HepG2 (cell line): Measurements from ENCODE around the gene BCL6B. TPM values are rescaled to one million over a fixed set of nuclear protein-coding genes. Genes with fewer than 3 reads are reported as not detected.

Experiments
- GFI1 ChIP-seq: sonication (generic); formaldehyde crosslinking; IDR thresholded peaks from 2 replicates; pipeline ENCODE4 v1.5.0; 2020; ENCODE audit warnings: missing genetic modification reagents, mild to moderate bottlenecking, borderline replicate concordance
- MED1 ChIP-seq: sonication (generic); formaldehyde crosslinking; IDR thresholded peaks from 2 replicates; pipeline ENCODE4 v1.4.0; 2020; ENCODE audit warnings: missing genetic modification reagents
- polyA plus RNA-seq, 8 experiments: library from polyadenylated mRNA; depleted of rRNA in 3 of 8; stranded (reverse) in 7 of 8; unstranded in 1 of 8; fragments of >200 nt; fragmentation: Illumina TruSeq in 4 of 8; extraction: Trizol in 4 of 8; gene quantifications; 2 replicates each; pipeline versions ENCODE4 v1.2.1 to v1.2.3, GENCODE V29; 2011 to 2016; ENCODE audit warnings: low read depth in 4 of 8, missing spikeins in 1 of 8, mixed read lengths in 1 of 8; ENCODE audit not compliant: insufficient read depth in 1 of 8
- total RNA-seq, 5 experiments: library from RNA; depleted of rRNA; stranded (reverse); fragments of >200 nt; fragmentation: Illumina TruSeq; extraction: Trizol; gene quantifications; 2 replicates each; pipeline ENCODE4 v1.2.3, GENCODE V29; 2016; ENCODE audit warnings: low read depth in 1 of 5
- TF ChIP-seq, protein P1 (sequence below), 2 experiments: fragments of 450-650 bp in 1 of 2; sonication (generic) in 1 of 2; formaldehyde crosslinking in 1 of 2; IDR thresholded peaks; 2 replicates each; pipeline versions ENCODE4 v1.6.1 to v1.8.0; 2016 to 2022; ENCODE audit warnings: antibody characterized with exemption in 1 of 2, mild to moderate bottlenecking in 1 of 2, missing genetic modification reagents in 1 of 2
- TF ChIP-seq, protein P2 (sequence below): sonication (generic); formaldehyde crosslinking; IDR thresholded peaks from 2 replicates; pipeline ENCODE4 v1.8.1; 2023; ENCODE audit warnings: mild to moderate bottlenecking, missing genetic modification reagents

The BCL6B gene
- total and polyA plus RNA-seq, 2 of the 13 experiments (the other 11 are each of a cell fraction or from before 2014, with no cell fraction given) = not detected

DNA sequence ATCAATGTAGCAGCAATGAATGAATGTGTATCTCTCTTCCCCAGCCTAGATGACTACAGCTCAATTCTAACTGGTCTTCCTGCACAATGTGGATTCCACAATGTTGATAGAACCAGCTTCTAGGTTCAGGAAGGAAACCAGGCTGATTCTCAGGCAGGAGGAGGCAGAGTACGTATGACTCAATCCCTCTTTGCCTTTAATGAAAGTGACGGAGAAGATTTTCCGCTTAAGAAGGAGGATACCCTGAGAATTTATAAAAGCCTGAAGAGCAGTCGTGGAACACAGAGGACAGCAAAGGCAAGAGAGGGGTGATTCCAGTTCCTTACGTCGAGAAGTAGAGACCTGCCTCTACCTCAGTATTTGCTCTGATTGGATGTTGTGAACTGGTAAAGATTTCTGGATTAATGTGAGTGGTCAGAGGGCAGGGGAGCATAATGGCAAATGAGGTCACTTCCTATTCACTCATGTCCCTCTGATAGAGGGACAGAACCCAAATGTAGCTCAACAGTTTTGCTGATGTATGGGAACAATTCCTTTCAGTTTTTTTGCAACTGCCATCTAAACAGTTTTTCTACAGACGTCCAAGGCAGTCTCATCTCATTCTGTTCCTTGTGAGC, 36.1 kb downstream of the BCL6B start (continued):
- TF ChIP-seq, protein P1, sequence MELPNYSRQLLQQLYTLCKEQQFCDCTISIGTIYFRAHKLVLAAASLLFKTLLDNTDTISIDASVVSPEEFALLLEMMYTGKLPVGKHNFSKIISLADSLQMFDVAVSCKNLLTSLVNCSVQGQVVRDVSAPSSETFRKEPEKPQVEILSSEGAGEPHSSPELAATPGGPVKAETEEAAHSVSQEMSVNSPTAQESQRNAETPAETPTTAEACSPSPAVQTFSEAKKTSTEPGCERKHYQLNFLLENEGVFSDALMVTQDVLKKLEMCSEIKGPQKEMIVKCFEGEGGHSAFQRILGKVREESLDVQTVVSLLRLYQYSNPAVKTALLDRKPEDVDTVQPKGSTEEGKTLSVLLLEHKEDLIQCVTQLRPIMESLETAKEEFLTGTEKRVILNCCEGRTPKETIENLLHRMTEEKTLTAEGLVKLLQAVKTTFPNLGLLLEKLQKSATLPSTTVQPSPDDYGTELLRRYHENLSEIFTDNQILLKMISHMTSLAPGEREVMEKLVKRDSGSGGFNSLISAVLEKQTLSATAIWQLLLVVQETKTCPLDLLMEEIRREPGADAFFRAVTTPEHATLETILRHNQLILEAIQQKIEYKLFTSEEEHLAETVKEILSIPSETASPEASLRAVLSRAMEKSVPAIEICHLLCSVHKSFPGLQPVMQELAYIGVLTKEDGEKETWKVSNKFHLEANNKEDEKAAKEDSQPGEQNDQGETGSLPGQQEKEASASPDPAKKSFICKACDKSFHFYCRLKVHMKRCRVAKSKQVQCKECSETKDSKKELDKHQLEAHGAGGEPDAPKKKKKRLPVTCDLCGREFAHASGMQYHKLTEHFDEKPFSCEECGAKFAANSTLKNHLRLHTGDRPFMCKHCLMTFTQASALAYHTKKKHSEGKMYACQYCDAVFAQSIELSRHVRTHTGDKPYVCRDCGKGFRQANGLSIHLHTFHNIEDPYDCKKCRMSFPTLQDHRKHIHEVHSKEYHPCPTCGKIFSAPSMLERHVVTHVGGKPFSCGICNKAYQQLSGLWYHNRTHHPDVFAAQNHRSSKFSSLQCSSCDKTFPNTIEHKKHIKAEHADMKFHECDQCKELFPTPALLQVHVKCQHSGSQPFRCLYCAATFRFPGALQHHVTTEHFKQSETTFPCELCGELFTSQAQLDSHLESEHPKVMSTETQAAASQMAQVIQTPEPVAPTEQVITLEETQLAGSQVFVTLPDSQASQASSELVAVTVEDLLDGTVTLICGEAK (IDR thresholded peaks at IDR 0.05) = no peak
- TF ChIP-seq, protein P1 (CRISPR knock-in tag; IDR thresholded peaks at IDR 0.05) = no peak
- TF ChIP-seq GFI1 (CRISPR knock-in tag) = no peak
- TF ChIP-seq, protein P2, sequence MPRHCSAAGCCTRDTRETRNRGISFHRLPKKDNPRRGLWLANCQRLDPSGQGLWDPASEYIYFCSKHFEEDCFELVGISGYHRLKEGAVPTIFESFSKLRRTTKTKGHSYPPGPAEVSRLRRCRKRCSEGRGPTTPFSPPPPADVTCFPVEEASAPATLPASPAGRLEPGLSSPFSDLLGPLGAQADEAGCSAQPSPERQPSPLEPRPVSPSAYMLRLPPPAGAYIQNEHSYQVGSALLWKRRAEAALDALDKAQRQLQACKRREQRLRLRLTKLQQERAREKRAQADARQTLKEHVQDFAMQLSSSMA (CRISPR knock-in tag) = no peak
- TF ChIP-seq MED1 (CRISPR knock-in tag) = no peak
